LNCAP (cell line): ENCODE measurements around the gene PASK.

ENCODE experiments used
- TF ChIP-seq, protein P1 (sequence below): fragments of 450-650 bp; IDR thresholded peaks from 2 replicates; pipeline ENCODE4 v1.5.1; 2017; ENCODE audit warnings: mild to moderate bottlenecking

The PASK gene

DNA sequence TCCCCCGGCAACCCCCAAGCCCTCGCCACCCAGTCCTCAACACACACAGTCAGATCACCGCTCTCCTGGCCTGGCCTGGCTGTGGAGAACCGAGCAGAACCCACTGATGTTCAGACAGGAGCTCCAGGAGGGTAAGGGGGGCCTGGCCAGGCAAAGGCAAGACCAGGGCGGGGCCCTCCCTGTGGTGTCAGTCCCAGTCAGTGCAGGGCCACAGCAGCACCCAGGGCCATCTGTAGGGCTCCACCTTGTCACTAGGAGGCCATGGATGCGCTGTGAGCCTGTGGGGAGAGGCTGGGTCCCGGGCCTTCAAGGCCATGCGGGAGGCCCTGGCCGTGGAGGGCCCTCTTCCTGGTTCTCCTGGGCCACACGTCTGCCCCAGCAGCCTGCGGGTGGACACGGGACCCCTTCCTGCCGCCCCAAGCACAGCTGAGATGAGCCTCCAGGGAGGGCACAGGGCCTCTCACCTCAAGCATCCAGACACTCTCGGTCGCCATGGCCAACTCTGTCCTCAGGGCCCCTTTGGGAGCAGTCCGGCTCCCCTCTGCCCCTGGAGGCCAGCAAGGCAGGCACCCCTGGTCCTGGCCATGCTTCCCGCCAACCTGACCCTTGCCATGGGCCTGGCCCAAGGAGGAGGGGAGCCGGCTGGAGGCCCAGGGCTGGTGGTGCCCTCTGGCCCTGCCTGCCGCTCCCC, 41.2 kb upstream of the PASK start:
- TF ChIP-seq, protein P1, sequence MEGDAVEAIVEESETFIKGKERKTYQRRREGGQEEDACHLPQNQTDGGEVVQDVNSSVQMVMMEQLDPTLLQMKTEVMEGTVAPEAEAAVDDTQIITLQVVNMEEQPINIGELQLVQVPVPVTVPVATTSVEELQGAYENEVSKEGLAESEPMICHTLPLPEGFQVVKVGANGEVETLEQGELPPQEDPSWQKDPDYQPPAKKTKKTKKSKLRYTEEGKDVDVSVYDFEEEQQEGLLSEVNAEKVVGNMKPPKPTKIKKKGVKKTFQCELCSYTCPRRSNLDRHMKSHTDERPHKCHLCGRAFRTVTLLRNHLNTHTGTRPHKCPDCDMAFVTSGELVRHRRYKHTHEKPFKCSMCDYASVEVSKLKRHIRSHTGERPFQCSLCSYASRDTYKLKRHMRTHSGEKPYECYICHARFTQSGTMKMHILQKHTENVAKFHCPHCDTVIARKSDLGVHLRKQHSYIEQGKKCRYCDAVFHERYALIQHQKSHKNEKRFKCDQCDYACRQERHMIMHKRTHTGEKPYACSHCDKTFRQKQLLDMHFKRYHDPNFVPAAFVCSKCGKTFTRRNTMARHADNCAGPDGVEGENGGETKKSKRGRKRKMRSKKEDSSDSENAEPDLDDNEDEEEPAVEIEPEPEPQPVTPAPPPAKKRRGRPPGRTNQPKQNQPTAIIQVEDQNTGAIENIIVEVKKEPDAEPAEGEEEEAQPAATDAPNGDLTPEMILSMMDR: no peak

DNA sequence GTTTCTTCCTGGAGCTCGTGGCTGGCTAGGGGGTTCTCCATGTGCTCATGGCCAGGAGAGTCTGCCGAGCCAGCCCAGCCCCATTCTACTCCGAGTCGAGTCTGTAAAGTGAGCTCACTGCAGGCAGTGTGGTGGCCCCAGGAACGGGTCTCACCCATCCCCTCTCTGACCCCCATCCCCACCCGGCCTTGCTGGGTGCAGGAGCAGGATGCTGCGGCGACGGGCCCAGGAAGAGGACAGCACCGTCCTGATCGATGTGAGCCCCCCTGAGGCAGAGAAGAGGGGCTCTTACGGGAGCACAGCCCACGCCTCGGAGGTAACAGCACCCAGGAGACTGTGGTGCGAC, 40.6 kb upstream of the PASK start:
- TF ChIP-seq, protein P1: no peak

DNA sequence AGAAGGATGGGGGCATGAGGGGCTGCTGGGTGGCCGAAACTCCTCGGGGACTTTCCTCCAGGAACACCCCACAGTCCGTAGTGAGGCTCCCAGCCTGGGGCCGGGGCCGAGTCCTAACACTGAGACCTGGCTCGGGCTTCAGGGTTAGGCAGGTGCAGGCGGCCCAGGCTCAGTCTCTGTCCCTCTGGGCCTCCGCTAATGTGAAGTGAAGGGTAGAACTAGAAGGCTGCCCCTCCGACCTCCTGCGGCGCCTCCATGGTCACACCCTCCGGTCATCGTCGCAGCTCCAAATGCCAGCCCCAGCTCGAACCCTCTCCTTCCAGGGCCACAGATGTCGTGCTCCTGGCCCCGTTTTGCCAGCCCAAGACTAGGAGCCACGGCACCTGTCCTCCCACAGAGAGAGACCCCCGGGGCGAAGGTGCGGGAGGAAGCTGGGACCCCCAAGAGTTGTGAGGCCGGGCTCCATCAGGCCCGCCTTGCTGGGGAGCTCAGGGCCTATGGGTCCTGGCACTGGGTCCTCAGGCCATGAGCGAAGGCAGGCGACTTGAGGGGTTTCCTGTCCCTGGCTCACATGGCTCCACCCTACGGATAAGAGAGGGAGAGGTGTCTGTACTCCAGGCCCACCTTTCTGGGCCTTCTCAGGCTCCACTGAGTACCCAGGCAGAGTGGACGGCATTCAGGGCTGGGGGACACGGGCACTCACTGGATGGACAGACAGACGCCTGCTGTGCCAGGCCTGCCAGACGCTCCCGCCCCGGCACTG, 40.0 kb upstream of the PASK start:
- TF ChIP-seq, protein P1: no peak

DNA sequence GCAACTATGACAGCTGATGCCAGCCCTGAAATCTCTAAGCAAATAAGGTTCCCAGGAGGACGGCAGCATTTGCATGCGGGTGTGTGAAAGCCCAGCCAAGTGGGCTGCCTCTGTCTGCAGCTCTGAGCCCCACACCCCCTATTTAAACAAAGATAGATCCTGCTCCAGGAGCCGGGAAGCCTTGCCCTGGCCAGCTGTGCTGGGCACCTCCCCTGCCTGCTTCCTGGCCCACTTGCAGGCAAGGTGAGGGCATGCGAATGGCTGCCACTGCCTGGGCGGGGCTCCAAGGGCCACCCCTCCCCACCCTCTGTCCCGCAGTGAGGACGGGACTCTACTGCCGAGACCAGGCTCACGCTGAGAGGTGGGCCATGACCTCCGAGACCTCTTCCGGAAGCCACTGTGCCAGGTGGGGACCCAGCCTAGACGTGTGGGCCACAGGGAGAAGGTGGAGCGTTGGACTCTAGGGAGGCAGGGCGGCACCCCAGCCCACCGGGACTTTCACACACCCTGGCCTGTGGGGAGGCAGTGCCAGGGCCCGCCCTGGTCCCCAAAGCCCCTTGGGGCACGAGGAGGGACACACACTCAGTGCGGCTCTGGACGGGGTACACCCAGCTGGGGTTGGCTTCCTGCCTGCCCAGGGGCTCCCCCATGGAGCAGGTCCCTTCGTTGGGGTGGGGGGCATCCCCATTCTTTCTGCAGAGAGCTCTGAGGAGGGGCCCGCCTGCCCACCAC, 39.3 kb upstream of the PASK start, which contains the start of gene ANO7:
ANO7 (plus strand) TSS at position 317 of the 732 bp plus-strand sequence. CDS start 1,387 bp downstream, outside the sequence.
- TF ChIP-seq, protein P1: no peak

DNA sequence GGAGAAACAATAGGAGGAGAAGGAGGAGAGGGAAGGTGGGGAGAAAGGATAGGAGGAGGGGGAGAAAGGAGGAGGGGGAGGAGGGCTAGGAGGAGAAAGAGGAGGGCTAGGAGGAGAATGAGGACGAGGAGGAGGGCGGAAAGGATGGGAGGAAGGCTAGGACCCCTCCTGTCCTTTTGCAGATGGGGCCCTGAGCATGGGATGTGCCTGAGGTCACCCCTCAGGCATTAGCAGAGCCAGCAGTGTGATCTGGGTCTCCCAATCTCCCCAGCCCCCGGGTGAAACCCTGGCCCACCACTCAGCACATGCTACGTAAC, 38.6 kb upstream of the PASK start:
- TF ChIP-seq, protein P1: no peak

DNA sequence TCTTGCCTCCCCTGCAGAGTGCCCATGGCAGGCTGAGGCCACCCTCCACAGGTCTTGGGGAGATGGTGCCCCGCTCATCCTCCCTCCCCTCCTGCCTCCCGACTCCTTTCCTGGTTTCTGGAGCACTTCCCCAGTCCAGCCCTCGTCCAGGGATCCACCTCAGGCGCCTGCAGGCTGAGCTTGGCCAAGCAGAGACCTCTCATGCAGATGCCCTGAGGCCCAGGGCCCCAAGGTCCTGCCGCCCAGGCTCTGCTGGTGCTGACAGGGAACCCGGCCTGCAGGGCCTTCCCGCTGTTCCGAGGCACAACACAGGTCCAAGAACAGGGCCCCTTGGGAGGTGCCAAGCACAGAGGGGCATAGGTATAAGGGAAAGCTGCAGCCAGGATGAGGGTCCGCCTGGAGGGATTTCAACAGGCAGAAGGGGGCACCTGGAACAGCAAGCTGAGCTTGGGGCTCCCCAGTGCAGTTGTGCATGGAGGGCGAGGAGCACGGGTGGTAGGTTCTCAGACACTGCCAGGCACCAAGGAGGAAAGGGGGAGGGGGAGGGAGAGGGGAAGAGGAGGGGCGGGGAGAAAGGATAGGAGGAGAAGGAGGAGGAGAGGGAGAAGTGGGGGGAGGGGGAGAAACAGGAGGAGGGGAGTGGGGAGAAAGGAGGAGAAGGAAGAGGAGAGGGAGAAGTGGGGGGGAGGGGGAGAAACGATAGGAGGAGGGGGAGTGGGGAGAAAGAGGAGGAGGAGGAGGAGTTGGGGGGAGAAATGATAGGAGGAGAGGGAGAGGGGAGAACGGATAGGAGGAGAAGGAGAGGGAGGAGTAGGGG, 38.0 kb upstream of the PASK start:
- TF ChIP-seq, protein P1: no peak

DNA sequence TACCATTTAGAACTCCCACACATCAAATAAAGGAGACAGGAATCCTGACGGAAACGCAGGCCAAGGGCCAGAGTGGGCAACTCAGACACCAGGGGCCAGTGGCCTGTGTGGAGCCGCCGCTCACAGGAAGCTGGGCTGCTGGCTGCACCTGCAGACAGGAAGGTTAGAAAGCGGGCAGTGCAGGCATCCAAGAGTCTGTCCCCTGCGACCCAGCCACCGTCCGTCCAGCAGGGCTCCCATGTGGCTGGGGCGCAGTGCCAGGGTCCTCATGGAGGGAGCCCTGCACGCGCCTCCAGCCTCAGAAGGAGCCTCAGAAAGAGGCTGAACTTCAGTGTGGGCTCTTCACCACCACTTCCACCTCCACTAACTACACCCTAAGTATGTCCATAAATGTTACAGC, 36.7 kb upstream of the PASK start:
- TF ChIP-seq, protein P1: no peak
